ENCODE measurements around the gene BPI. TPM values are rescaled to one million over a fixed set of nuclear protein-coding genes. Genes with fewer than 3 reads are reported as not detected.
A peak's percentile ranks its signal among the peaks of the same experiment; 100 is the strongest.

Gene BPI
- total and polyA plus RNA-seq, 8 donors: 0.35 to 3.2 (median 0.79) TPM

- DNase-seq: no peak
- Histone ChIP-seq H3K27me3 (peaks cover 0 to 24% of the 10 kb centered on the region in 2 donors), H3K4me1 (no peaks in the 10 kb centered on the region), H3K27ac (no peak overlapping the region), H3K9me3 (no peaks in the 10 kb centered on the region), H3K36me3 (no peaks in the 10 kb centered on the region), H3K4me3 (no peak overlapping the region)
- TF ChIP-seq CTCF (IDR thresholded peaks at IDR 0.05): no peak
- intact Hi-C loops (cut with DNase I): no loop called here
- no peak for ATAC-seq
Measured at GRCh38 chr20:38316341-38316740, 12.4 kb downstream of the BPI start.

- TF ChIP-seq CTCF (IDR thresholded peaks at IDR 0.05): no peak
- no peak overlapping the region for H3K4me3 ChIP-seq
- H3K27me3 ChIP-seq: peaks cover 0 to 19% of the 10 kb centered on the region in 2 donors
- H3K27ac ChIP-seq: no peak overlapping the region
- no peaks in the 10 kb centered on the region for H3K9me3 ChIP-seq
- intact Hi-C loops (cut with DNase I): no loop called here
- H3K36me3 ChIP-seq: no peaks in the 10 kb centered on the region
- no peak for ATAC-seq
- DNase-seq: no peak
- H3K4me1 ChIP-seq: no peaks in the 10 kb centered on the region
Measured at GRCh38 chr20:38317422-38317821, 13.5 kb downstream of the BPI start.

GRCh38 chr20:38320221-38320620 lies 16.3 kb downstream of the BPI start:
- DNase-seq: no peak

GRCh38 chr20:38321959-38322598 lies 18.1 kb downstream of the BPI start:
- peak; percentile 75 for ATAC-seq
- TF ChIP-seq CTCF (IDR thresholded peaks at IDR 0.05): peak; percentile 41 to 52

More at GRCh38 chr20:38320221-38320620, 16.3 kb downstream of the BPI start:
- intact Hi-C loops (cut with DNase I): loop anchor here in 1 of 2 donors (10.0 kb wide), 1 partner anchor 85 kb away; no protein-coding TSS in a partner anchor
- H3K27ac ChIP-seq: no peak overlapping the region
- no peaks in the 10 kb centered on the region for H3K9me3 ChIP-seq
- no peak for ATAC-seq
- TF ChIP-seq CTCF (IDR thresholded peaks at IDR 0.05): no peak
- peaks cover 0 to 6% of the 10 kb centered on the region in 2 donors for H3K36me3 ChIP-seq
- no peak overlapping the region for H3K4me3 ChIP-seq
- no peaks in the 10 kb centered on the region for H3K4me1 ChIP-seq
- peaks cover 0 to 19% of the 10 kb centered on the region in 2 donors for H3K27me3 ChIP-seq

GRCh38 chr20:38324159-38324558 lies 20.2 kb downstream of the BPI start:
- Histone ChIP-seq H3K4me3 (no peak overlapping the region), H3K27ac (no peak overlapping the region), H3K9me3 (no peaks in the 10 kb centered on the region), H3K4me1 (no peaks in the 10 kb centered on the region), H3K36me3 (peaks cover 0 to 19% of the 10 kb centered on the region in 2 donors), H3K27me3 (peaks cover 0 to 27% of the 10 kb centered on the region in 2 donors)
- DNase-seq (no peak), ATAC-seq (no peak)
- no peak for TF ChIP-seq CTCF (IDR thresholded peaks at IDR 0.05)
- intact Hi-C loops (cut with DNase I): loop anchor here in 1 of 2 donors (10.0 kb wide), 1 partner anchor 89 kb away; no protein-coding TSS in a partner anchor

More at GRCh38 chr20:38321959-38322598, 18.1 kb downstream of the BPI start:
- no peak overlapping the region for H3K4me3 ChIP-seq
- DNase-seq: peak in 2 of 4 donors; percentile 36 to 59
- intact Hi-C loops (cut with DNase I): loop anchor here in 1 of 2 donors (10.0 kb wide), 1 partner anchor 87 kb away; no protein-coding TSS in a partner anchor
- no peaks in the 10 kb centered on the region for H3K4me1 ChIP-seq
- no peaks in the 10 kb centered on the region for H3K9me3 ChIP-seq
- H3K27ac ChIP-seq: no peak overlapping the region
- H3K36me3 ChIP-seq: peaks cover 0 to 9% of the 10 kb centered on the region in 2 donors
- peaks cover 0 to 15% of the 10 kb centered on the region in 2 donors for H3K27me3 ChIP-seq

Measured in left lung (tissue), 10 donors.